GM12872 (cell line): ENCODE results near the gene RCAN3.

Source experiments
- TF ChIP-seq, protein P1 (sequence below): IDR thresholded peaks from 3 replicates; pipeline ENCODE4 v1.5.1; 2011; ENCODE audit warnings: low read depth, mild to moderate bottlenecking, low read length, moderate library complexity; ENCODE audit not compliant: insufficient read depth

RCAN3 gene

DNA sequence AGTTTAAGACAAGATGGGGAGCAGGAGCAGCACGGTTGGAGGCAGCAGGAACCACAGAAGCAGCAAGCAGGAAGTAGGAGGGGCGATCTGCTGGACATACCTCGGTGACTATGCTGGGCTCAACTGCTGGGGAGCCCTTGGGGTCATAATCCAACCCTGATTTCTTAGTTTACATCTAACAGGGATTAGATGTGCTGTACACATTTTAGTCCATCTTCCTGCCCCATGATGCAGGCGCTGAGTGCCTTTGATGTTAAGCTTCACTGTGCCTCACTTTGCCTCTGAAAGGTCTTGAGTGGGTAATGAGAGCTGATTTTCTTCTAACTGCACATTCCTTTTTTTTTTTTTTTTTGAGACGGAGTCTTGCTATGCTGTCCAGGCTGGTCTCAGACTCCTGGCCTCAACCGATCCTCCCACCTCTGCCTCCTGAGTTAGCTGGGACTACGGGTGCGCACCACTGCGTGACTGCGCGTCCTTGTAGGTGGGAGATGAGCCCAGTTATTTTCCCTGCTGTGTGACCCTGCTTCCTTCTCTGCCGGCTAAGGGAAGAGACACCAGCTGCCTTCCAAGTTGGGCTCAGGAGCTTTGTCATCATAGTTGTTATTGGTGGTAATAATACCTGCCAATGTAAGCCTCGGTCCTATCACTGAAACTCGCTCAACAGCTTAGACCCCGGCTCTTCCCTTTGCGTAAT lies 1.1 kb upstream of the RCAN3 start:
- TF ChIP-seq, protein P1, sequence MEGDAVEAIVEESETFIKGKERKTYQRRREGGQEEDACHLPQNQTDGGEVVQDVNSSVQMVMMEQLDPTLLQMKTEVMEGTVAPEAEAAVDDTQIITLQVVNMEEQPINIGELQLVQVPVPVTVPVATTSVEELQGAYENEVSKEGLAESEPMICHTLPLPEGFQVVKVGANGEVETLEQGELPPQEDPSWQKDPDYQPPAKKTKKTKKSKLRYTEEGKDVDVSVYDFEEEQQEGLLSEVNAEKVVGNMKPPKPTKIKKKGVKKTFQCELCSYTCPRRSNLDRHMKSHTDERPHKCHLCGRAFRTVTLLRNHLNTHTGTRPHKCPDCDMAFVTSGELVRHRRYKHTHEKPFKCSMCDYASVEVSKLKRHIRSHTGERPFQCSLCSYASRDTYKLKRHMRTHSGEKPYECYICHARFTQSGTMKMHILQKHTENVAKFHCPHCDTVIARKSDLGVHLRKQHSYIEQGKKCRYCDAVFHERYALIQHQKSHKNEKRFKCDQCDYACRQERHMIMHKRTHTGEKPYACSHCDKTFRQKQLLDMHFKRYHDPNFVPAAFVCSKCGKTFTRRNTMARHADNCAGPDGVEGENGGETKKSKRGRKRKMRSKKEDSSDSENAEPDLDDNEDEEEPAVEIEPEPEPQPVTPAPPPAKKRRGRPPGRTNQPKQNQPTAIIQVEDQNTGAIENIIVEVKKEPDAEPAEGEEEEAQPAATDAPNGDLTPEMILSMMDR: no peak

DNA sequence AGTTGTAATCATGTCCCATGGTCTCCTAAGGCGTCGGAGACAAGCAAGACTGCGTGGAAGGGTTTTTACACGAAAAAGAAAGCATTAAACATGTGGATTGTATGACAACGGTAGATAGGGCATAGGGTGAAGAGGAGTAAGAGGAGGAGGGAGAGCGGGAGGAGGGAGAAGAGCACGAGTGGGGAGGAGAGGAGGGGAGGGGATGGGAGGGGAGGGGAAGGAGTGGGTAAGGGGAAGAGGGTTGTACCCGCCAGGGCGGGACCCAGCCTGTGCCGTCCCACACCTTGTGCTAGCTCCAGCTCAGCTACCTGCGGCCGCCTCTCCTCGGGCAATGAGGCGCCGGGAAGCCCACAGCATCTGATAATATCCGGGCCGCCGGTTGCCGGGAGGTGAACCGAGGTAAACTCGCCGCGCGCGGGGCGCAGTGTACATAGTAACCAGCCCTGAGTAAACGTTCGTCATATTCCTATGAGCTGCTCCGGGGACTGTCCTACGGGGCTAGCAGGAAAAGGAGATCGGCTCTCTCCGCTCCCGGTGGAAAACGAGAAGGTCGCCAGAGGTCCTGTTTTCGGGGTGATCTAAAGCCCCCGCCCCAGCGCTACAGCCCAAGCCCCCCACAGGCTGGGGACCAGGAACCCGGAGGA lies 449 bp upstream of the RCAN3 start:
- TF ChIP-seq, protein P1: no peak

DNA sequence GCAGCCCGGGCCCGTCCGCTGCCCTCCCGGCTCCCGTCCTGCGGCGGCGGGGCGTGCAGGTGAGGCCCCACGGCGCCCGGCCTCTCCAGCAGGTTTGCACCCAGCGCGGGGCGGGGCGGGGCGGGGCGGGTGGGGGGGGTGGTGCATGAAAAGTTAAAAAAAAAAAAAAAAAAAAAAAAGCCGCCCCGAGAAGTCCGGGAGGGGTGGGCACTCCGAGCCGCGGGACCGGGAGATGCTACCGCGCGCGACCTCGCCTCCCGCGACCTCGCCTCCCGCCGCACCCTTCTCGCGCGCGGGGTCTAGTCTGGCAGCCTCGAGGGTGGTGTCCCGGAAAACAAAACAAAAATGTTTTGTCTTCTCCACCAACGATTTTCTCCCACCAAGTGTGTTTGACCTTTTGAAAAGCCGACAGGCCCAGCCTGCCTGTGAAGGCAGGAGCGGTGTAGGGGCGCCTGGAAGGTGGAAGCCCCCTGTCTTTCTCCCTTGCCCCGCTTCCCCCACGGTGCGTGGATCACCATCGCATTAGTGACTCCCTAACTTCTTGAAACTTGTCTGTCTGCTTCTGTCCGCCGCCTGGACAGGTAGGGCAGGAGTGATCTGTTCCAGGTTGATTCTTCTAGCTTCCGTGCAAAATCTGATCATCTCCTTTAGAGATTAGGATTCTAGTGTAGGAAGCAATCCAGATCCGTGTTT lies 569 bp downstream of the RCAN3 start:
- TF ChIP-seq, protein P1: no peak

DNA sequence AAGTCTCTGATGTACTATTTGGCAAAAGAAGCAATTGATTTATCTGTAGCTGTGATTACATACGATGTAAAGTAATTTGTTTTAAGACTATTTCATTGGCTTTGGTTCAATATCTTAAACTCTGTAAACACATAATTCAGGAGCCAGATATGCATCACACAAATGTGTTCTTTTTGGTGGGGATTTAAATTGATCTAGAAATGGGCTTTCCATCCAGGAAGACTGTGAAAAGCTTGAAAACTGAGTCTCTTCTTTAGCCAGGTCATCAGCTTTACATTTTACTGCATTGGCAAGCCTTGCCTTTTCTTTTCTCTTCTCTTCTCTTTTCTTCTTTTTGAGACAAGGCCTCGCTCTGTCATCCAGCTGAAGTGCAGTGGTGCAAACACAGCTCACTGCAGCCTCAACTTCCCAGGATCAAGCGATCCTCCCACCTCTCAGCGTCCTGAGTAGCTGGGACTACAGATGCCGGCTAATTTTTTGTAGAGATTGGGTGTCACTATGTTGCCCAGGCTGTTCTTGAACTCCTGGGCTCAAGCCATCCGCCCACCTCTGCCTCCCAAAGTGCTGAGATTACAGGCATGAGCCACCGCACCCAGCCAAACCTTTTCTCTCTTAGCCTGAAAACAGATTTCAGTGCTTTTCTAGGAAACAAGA lies 1.4 kb downstream of the RCAN3 start:
- TF ChIP-seq, protein P1: no peak

DNA sequence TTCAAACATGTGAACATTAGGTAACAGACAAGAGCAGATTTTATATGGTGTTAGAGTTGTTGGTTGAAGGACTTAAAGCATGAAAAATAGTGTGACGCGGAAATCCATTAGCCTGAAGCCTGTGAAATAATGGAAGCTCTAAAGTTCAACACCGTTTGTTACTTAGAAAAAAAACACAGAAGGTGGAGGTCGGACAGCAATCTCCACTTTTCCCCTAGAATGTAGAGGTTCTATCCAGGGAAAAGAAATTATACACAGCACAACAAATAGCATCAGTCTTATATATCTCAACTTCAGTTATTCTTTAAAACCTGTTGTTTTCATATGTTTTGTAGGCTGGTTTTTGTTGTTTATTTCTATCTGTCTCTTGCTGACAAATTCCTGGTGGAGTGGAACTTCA lies 1.9 kb downstream of the RCAN3 start:
- TF ChIP-seq, protein P1: no peak

DNA sequence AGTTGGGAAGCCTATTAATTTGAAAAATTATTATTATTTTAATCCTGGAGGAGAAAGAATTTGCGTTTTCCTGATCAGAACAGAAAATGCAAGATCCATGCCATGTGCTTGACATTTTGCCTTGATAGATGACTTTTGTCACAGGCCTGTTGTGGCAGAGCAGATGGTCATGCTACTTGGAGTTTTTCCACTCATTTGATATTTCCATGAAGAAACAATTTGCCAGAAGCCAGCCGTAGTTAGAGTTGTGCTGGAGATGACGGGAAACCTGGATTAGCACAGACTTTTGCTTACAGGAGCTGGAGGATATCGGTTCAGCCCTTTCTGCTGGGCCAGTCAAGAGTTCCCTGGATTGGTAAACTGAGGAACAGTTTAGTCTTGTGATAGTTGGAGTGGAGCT lies 3.2 kb downstream of the RCAN3 start:
- TF ChIP-seq, protein P1: no peak

DNA sequence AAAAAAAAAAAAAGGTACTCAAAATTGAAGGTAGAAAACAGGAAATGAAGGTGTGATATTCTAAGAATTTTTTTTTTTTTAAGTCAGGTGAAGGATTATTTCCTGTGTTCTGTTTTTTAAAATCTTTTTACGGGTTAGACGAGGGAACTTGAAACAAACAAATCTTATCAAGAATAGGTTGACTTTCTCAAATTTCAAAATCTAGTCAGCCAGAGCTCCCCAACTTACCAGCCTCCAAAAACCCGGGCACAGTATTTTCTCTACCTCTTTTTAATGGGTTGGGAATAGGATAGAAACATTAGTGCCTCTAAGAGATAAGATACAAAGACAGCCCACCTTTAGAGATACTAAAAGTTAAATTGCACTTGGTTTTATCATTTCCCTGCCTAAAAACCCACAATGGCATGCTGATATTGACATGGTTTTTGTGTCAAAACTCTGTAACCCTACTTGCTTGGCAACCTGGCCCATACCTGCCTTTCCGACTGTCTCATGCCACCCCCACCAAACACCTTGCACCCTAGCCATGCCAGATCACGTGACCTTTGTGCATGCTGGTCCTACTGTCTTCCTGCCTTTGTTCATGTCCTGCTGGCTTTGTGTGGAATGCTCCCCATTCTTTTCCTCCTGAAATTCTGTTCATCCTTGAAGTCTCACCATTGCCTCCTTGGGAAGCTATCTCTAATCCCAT lies 4.2 kb downstream of the RCAN3 start:
- TF ChIP-seq, protein P1: no peak
